GM21515 (cell line): Measurements from ENCODE around the gene ZNF70.

Source experiments
- ATAC-seq: cut with Tn5 transposase; IDR thresholded peaks from one replicate; pipeline ENCODE4 v1.9.1; 2021; ENCODE audit not compliant: unreplicated experiment

The ZNF70 gene

GRCh38 chr22:23750714-23751440 is at the start of gene ZNF70:
Gene ZNF70 (minus strand): TSS chr22:23751112. CDS start chr22:23745140, 5,972 bp downstream.
- peak; percentile 70 for ATAC-seq

GRCh38 chr22:23796461-23796860 is 45.5 kb upstream of the ZNF70 start:
- ATAC-seq = no peak

DNA sequence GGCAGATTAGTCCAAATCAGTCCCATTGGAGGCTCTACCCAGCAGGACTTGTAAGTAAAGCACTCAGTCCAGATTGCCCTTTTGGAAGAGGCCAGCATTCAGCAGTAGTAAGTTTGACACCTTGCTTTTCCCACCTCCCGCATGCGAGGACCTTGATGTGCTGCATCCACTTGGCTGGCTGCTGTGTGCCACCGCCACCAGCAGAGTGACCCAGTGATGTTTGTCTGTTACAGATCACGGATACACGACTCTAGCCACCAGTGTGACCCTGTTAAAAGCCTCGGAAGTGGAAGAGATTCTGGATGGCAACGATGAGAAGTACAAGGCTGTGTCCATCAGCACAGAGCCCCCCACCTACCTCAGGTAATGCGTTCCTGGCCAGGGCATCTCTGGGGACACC is 42.4 kb upstream of the ZNF70 start:
- ATAC-seq = no peak

- no peak for ATAC-seq
Measured at GRCh38 chr22:23791738-23792645, 41.1 kb upstream of the ZNF70 start.

GRCh38 chr22:23790819-23791737 is 40.2 kb upstream of the ZNF70 start:
- no peak for ATAC-seq

DNA sequence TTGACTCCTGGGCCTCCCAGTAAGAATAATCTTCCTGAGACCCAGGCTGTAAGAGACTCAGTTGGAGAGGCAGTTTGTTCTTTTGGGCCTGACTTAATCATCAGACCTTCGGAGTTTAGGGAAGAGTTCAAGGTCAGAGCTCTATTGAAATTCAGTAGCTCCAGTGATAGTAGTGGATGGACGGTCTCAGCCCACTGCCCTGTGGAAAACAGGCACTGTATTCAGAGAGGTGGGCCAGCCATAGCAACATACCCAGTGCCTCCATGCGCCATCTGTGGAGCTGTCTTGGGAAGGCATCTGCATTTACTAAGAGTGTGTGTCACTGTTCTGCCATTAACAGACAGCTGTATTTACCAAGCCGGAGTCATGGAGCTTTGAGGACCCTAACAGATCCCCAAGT is 38.7 kb upstream of the ZNF70 start:
- no peak for ATAC-seq

GRCh38 chr22:23789121-23789520 is 38.2 kb upstream of the ZNF70 start:
- no peak for ATAC-seq

DNA sequence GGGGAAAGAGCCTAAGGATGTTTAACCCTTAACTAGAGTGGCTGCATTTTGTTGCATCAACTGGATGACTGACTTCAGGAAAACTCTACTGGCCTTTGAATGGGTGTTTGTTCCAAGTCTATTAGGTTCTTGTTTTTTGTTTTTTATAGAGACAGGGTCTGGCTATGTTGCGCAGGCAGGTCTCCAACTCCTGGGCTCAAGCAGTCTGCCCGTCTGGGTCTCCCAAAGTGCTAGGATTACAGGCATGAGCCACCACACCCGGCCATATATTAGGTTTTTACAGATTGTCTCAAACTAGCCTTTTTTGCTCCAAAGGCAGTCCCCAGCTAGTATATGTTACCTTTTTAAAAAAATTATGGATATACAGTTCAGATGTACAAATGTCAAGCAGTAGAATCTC is 37.0 kb upstream of the ZNF70 start:
- no peak for ATAC-seq

GRCh38 chr22:23787600-23787896 is 36.6 kb upstream of the ZNF70 start:
- ATAC-seq = no peak

GRCh38 chr22:23786752-23787599 is 36.1 kb upstream of the ZNF70 start, which contains the start of gene SMARCB1:
Gene SMARCB1 (plus strand): TSS chr22:23786966. CDS start chr22:23787170, 204 bp downstream.
- peak; percentile 53 for ATAC-seq

DNA sequence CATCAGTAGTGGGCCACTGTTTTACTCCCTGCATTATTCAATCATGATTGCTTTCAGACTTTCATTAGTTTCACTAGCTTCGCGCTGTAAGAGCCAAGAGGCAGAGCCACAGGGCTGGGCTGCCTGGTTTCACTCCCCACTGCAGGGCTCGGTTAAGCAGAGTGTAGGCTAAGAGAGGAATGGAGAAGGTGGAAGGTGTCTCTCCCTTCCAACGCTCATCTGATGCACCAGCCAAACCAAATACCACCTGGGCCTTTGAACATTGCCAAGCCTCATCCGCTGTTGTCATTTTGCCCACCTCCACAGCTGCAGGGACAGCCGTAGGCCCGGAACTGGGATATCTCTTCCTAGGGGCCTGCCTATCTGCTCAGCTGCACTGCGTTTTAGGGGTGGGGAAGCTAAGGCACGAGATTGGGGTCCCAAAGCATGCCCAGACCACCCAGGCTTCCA is 35.4 kb upstream of the ZNF70 start:
- ATAC-seq = no peak

GRCh38 chr22:23784215-23784732 is 33.4 kb upstream of the ZNF70 start:
- ATAC-seq = no peak

DNA sequence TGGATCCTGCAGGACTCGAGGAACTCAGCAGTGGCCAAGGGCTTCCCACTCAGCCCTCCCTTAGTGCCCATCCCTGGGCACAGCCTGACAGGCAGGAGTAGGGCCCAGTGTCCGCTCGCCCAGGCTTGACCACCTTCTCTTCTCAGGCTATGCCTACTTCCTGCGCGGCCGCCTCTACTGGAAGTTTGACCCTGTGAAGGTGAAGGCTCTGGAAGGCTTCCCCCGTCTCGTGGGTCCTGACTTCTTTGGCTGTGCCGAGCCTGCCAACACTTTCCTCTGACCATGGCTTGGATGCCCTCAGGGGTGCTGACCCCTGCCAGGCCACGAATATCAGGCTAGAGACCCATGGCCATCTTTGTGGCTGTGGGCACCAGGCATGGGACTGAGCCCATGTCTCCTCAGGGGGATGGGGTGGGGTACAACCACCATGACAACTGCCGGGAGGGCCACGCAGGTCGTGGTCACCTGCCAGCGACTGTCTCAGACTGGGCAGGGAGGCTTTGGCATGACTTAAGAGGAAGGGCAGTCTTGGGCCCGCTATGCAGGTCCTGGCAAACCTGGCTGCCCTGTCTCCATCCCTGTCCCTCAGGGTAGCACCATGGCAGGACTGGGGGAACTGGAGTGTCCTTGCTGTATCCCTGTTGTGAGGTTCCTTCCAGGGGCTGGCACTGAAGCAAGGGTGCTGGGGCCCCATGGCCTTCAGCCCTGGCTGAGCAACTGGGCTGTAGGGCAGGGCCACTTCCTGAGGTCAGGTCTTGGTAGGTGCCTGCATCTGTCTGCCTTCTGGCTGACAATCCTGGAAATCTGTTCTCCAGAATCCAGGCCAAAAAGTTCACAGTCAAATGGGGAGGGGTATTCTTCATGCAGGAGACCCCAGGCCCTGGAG is 32.6 kb upstream of the ZNF70 start:
- no peak for ATAC-seq

DNA sequence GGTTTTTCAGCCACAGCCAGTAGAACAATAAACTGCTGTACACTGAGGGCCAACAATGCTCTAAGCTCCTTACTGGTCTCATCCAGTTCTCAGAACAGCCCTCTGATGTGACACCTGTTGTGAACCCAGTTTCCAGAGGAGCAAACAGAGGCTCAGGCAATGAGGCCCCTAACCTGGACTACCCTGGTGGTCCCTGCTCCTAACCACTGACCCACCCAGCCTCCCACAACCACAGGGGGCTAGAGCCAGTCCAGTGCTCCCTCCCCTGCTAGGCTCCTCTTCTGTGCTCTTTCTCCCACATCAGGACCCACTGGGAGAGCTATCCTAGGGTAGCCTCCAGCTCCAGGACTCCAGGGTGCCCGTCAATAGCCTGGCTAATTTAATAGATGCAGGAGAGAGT is 31.8 kb upstream of the ZNF70 start:
- no peak for ATAC-seq

DNA sequence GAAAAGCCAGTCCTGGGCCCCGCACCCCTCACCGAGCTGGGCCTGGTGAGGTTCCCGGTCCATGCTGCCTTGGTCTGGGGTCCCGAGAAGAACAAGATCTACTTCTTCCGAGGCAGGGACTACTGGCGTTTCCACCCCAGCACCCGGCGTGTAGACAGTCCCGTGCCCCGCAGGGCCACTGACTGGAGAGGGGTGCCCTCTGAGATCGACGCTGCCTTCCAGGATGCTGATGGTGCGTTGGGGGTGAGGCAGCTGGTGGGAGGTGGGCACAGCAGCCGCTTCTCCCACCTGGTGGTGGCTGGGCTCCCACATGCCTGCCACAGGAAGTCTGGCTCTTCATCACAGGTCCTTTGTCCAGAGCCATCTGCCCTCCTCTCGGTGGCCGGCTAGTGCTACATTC is 31.3 kb upstream of the ZNF70 start:
- no peak for ATAC-seq

- no peak for ATAC-seq
Measured at GRCh38 chr22:23781511-23782183, 30.7 kb upstream of the ZNF70 start.

DNA sequence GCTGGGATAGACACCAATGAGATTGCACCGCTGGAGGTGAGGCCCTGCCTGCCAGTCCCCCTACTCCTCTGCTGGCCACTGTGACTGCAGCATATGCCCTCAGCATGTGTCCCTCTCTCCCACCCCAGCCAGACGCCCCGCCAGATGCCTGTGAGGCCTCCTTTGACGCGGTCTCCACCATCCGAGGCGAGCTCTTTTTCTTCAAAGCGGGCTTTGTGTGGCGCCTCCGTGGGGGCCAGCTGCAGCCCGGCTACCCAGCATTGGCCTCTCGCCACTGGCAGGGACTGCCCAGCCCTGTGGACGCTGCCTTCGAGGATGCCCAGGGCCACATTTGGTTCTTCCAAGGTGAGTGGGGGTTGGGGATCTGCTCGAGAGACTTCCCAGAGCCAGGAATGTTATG is 30.2 kb upstream of the ZNF70 start:
- ATAC-seq = no peak

DNA sequence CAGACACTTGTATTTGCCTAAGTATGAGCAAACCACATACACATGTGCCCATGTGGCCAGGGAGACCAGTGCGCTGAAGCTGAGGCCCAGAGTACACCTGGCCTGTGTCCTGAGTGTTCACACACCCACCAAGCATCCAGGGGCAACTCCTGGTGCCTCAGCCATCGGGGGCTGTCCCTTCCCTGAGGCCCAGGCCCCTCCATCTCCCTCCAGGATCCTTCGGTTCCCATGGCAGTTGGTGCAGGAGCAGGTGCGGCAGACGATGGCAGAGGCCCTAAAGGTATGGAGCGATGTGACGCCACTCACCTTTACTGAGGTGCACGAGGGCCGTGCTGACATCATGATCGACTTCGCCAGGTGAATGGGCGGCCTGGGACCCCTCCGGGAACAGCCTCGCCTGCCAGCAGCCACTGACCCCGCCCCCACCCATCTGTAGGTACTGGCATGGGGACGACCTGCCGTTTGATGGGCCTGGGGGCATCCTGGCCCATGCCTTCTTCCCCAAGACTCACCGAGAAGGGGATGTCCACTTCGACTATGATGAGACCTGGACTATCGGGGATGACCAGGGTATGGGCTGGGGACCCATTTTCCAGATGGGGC is 29.3 kb upstream of the ZNF70 start:
- ATAC-seq = no peak
